MM.1S (cell line): ENCODE results near the gene DDX54.

Experiments
- DNase-seq: peaks from one replicate; pipeline ENCODE4 v3.0.0-alpha.2; 2015
- H2AFZ ChIP-seq: fragments of 300-600 bp; sonication (generic); 2 replicates; pipeline ENCODE4 v1.6.0; 2016; ENCODE audit warnings: antibody characterized with exemption, low read length
- H3F3A ChIP-seq: fragments of 300-600 bp; sonication (generic); 2 replicates; pipeline ENCODE4 v1.6.1; 2016; ENCODE audit warnings: mild to moderate bottlenecking, antibody characterized with exemption, low read length, moderate library complexity, mixed read lengths; ENCODE audit not compliant: insufficient read depth
- H3K27ac ChIP-seq: fragments of 300-600 bp; sonication (generic); 2 replicates; pipeline ENCODE4 v1.5.1; 2016; ENCODE audit warnings: mild to moderate bottlenecking, low read length
- H3K27me3 ChIP-seq: fragments of 300-600 bp; sonication (generic); replicated peaks from 2 replicates; pipeline ENCODE4 v1.6.0; 2016; ENCODE audit warnings: low read length; ENCODE audit not compliant: insufficient read depth
- H3K36me3 ChIP-seq: fragments of 300-600 bp; sonication (generic); replicated peaks from 2 replicates; pipeline ENCODE4 v1.6.1; 2016; ENCODE audit warnings: mild to moderate bottlenecking, low read length, mixed read lengths; ENCODE audit not compliant: insufficient read depth
- H3K4me1 ChIP-seq: fragments of 300-600 bp; sonication (generic); 2 replicates; pipeline ENCODE4 v1.6.1; 2016; ENCODE audit warnings: low read length, mixed read lengths
- H3K4me2 ChIP-seq: fragments of 300-600 bp; sonication (generic); 2 replicates; pipeline ENCODE4 v1.6.0; 2016; ENCODE audit warnings: low read depth, low read length
- H3K4me3 ChIP-seq: fragments of 300-600 bp; sonication (generic); 2 replicates; pipeline ENCODE4 v1.5.1; 2016; ENCODE audit warnings: low read length, mixed read lengths
- H3K79me2 ChIP-seq: fragments of 300-600 bp; sonication (generic); 2 replicates; pipeline ENCODE4 v1.6.1; 2016; ENCODE audit warnings: mixed run types, low read length, mixed read lengths
- H3K9ac ChIP-seq: fragments of 300-600 bp; sonication (generic); 2 replicates; pipeline ENCODE4 v1.6.1; 2016; ENCODE audit warnings: low read length, mixed read lengths
- H3K9me2 ChIP-seq: fragments of 300-600 bp; sonication (generic); replicated peaks from 2 replicates; pipeline ENCODE4 v1.6.1; 2016; ENCODE audit warnings: mild to moderate bottlenecking, low read length, mixed read lengths; ENCODE audit not compliant: insufficient read depth
- H3K9me3 ChIP-seq: fragments of 300-600 bp; sonication (generic); replicated peaks from 2 replicates; pipeline ENCODE4 v1.6.1; 2016; ENCODE audit warnings: mild to moderate bottlenecking, low read length, mixed read lengths; ENCODE audit not compliant: insufficient read depth
- H4K20me1 ChIP-seq: fragments of 300-600 bp; sonication (generic); 2 replicates; pipeline ENCODE4 v1.6.1; 2016; ENCODE audit warnings: mild to moderate bottlenecking, low read length, moderate library complexity, mixed read lengths; ENCODE audit not compliant: insufficient read depth
- CTCF ChIP-seq: fragments of 300-600 bp; sonication (generic); IDR thresholded peaks from 2 replicates; pipeline ENCODE4 v1.5.1; 2016; ENCODE audit warnings: antibody characterized with exemption, low read length, mixed read lengths
- EZH2 ChIP-seq: fragments of 300-600 bp; sonication (generic); optimal IDR thresholded peaks from 2 replicates; pipeline ENCODE3; 2017; ENCODE audit warnings: low read depth, mild to moderate bottlenecking, antibody characterized with exemption, low read length, mixed read lengths
- EZH2phosphoT487 ChIP-seq: fragments of 300-600 bp; sonication (generic); IDR thresholded peaks from 2 replicates; pipeline ENCODE4 v1.6.1; 2018; ENCODE audit warnings: antibody characterized with exemption, low read length

Gene DDX54

GRCh38 chr12:113145720-113146551, 39.3 kb downstream of the DDX54 start:
- no peak overlapping the region for H3K27ac ChIP-seq
- H3F3A ChIP-seq = no peaks in the 10 kb centered on the region
- DNase-seq = no peak
- H3K27me3 ChIP-seq = no peaks in the 10 kb centered on the region
- H3K4me2 ChIP-seq = no peak overlapping the region
- no peak overlapping the region for H3K9ac ChIP-seq
- H3K4me1 ChIP-seq = no peaks in the 10 kb centered on the region
- no peaks in the 10 kb centered on the region for H3K9me3 ChIP-seq
- no peak overlapping the region for H3K4me3 ChIP-seq
- H4K20me1 ChIP-seq = no peaks in the 10 kb centered on the region
- H3K9me2 ChIP-seq = no peaks in the 10 kb centered on the region
- H3K36me3 ChIP-seq = no peaks in the 10 kb centered on the region
- no peak overlapping the region for H2AFZ ChIP-seq
- TF ChIP-seq EZH2 (no peak), CTCF (no peak)
- no peaks in the 10 kb centered on the region for H3K79me2 ChIP-seq

- H3K36me3 ChIP-seq = no peaks in the 10 kb centered on the region
- H3K9me2 ChIP-seq = no peaks in the 10 kb centered on the region
- no peaks in the 10 kb centered on the region for H3K4me1 ChIP-seq
- no peak overlapping the region for H3K4me2 ChIP-seq
- H3K27ac ChIP-seq = no peak overlapping the region
- H4K20me1 ChIP-seq = no peaks in the 10 kb centered on the region
- H3K79me2 ChIP-seq = no peaks in the 10 kb centered on the region
- no peaks in the 10 kb centered on the region for H3K9me3 ChIP-seq
- no peaks in the 10 kb centered on the region for H3F3A ChIP-seq
- no peak overlapping the region for H3K9ac ChIP-seq
- no peak for TF ChIP-seq CTCF
- TF ChIP-seq EZH2phosphoT487 = no peak
- no peak for TF ChIP-seq EZH2
- DNase-seq = no peak
- H3K27me3 ChIP-seq = no peaks in the 10 kb centered on the region
- no peak overlapping the region for H2AFZ ChIP-seq
- H3K4me3 ChIP-seq = no peak overlapping the region
Measured at GRCh38 chr12:113144806-113145205, 40.5 kb downstream of the DDX54 start.

- Histone ChIP-seq H3K9ac (no peak overlapping the region), H2AFZ (no peak overlapping the region), H3F3A (no peaks in the 10 kb centered on the region), H3K4me1 (no peaks in the 10 kb centered on the region), H3K4me2 (no peak overlapping the region), H4K20me1 (no peaks in the 10 kb centered on the region), H3K79me2 (no peaks in the 10 kb centered on the region), H3K9me2 (no peaks in the 10 kb centered on the region), H3K27me3 (no peaks in the 10 kb centered on the region), H3K36me3 (no peaks in the 10 kb centered on the region), H3K27ac (no peak overlapping the region), H3K9me3 (no peaks in the 10 kb centered on the region), H3K4me3 (no peak overlapping the region)
- no peak for DNase-seq
- TF ChIP-seq CTCF (no peak), EZH2 (no peak)
Measured at GRCh38 chr12:113143959-113144358, 41.3 kb downstream of the DDX54 start.
